ENCODE results near the gene INTS11. TPM values are rescaled to one million over a fixed set of nuclear protein-coding genes. Genes with fewer than 3 reads are reported as not detected.

INTS11 gene
- polyA plus RNA-seq, 1 donor (not counting 4 experiments of a cell fraction or from before 2014, with no cell fraction given): 70.4 TPM

GRCh38 chr1:1297802-1298424 is 26.5 kb downstream of the INTS11 start:
- FAIRE-seq: no peak
- Histone ChIP-seq H3K4me1 (ENCODE audit: control insufficient read depth, extremely low read depth, insufficient read depth, low read length) (peaks cover 3% of the 10 kb centered on the region), H4K20me1 (ENCODE audit: control insufficient read depth, extremely low read depth, insufficient read depth, low read length) (no peaks in the 10 kb centered on the region), H3K27ac (ENCODE audit: control insufficient read depth, insufficient read depth, low read length) (no peak overlapping the region), H3K4me3 (ENCODE audit: control insufficient read depth in 2 of 3, extremely low read depth in 1 of 3, insufficient read depth in 2 of 3, low read depth in 1 of 3, low read length in 3 of 3) (no peak overlapping the region), H3K9me3 (ENCODE audit: control insufficient read depth, low read depth, low read length) (no peaks in the 10 kb centered on the region), H2AFZ (ENCODE audit: control insufficient read depth, low read length) (no peak overlapping the region), H3K9ac (ENCODE audit: control insufficient read depth, extremely low read depth, insufficient read depth, low read length) (no peak overlapping the region), H3K27me3 (ENCODE audit: control insufficient read depth, extremely low read depth, insufficient read depth, low read length) (no peaks in the 10 kb centered on the region), H3K9me1 (ENCODE audit: control insufficient read depth, extremely low read depth, insufficient read depth, low read length) (no peaks in the 10 kb centered on the region), H3K36me3 (ENCODE audit: control insufficient read depth in 2 of 2, extremely low read depth in 1 of 2, insufficient read depth in 2 of 2, low read length in 2 of 2) (peaks cover 0 to 1% of the 10 kb centered on the region in 2 experiments), H3K4me2 (ENCODE audit: control insufficient read depth, extremely low read depth, insufficient read depth, low read depth, low read length) (no peak overlapping the region), H3K79me2 (ENCODE audit: control insufficient read depth, insufficient read depth, low read length) (no peaks in the 10 kb centered on the region)
- TF ChIP-seq EZH2 (IDR thresholded peaks at IDR 0.05; ENCODE audit: low read length): no peak
- dilution Hi-C loops (cut with MboI; ENCODE audit: extremely low pct_ligation_motif_present, low sequenced_read_pairs): no loop called here
- no peak for DNase-seq (ENCODE audit: low read depth, low spot score)

- Histone ChIP-seq H3K27ac (ENCODE audit: control insufficient read depth, insufficient read depth, low read length) (no peak overlapping the region), H4K20me1 (ENCODE audit: control insufficient read depth, extremely low read depth, insufficient read depth, low read length) (peaks cover 4% of the 10 kb centered on the region), H3K36me3 (ENCODE audit: control insufficient read depth in 2 of 2, extremely low read depth in 1 of 2, insufficient read depth in 2 of 2, low read length in 2 of 2) (peaks cover 0 to 1% of the 10 kb centered on the region in 2 experiments), H3K9ac (ENCODE audit: control insufficient read depth, extremely low read depth, insufficient read depth, low read length) (no peak overlapping the region), H3K4me1 (ENCODE audit: control insufficient read depth, extremely low read depth, insufficient read depth, low read length) (peaks cover 4% of the 10 kb centered on the region), H3K79me2 (ENCODE audit: control insufficient read depth, insufficient read depth, low read length) (no peaks in the 10 kb centered on the region), H2AFZ (ENCODE audit: control insufficient read depth, low read length) (no peak overlapping the region), H3K4me2 (ENCODE audit: control insufficient read depth, extremely low read depth, insufficient read depth, low read depth, low read length) (no peak overlapping the region), H3K4me3 (ENCODE audit: control insufficient read depth in 2 of 3, extremely low read depth in 1 of 3, insufficient read depth in 2 of 3, low read depth in 1 of 3, low read length in 3 of 3) (no peak overlapping the region), H3K27me3 (ENCODE audit: control insufficient read depth, extremely low read depth, insufficient read depth, low read length) (no peaks in the 10 kb centered on the region), H3K9me1 (ENCODE audit: control insufficient read depth, extremely low read depth, insufficient read depth, low read length) (no peaks in the 10 kb centered on the region), H3K9me3 (ENCODE audit: control insufficient read depth, low read depth, low read length) (no peaks in the 10 kb centered on the region)
- DNase-seq (ENCODE audit: low read depth, low spot score) (no peak), FAIRE-seq (no peak)
- dilution Hi-C loops (cut with MboI; ENCODE audit: extremely low pct_ligation_motif_present, low sequenced_read_pairs): no loop called here
- TF ChIP-seq CTCF (optimal IDR thresholded peaks at IDR 0.05 in 1 of 3, IDR thresholded peaks at IDR 0.05 in 1 of 3, conservative IDR thresholded peaks at IDR 0.05 in 1 of 3; ENCODE audit: extremely low read depth in 1 of 3, insufficient read depth in 2 of 3, low read length in 3 of 3): no peak
- TF ChIP-seq EZH2 (IDR thresholded peaks at IDR 0.05; ENCODE audit: low read length): no peak
These were observed 28.1 kb downstream of the INTS11 start for GRCh38 chr1:1296070-1297061.
